GM21381 (cell line): ENCODE data around the gene BCAR3.
"Not testable (repeated sequence)": the region's sequence is repeated elsewhere in the genome, so short reads cannot be mapped to it uniquely, and the experiment has no call there.

Experiments
- ATAC-seq: cut with Tn5 transposase; IDR thresholded peaks from one replicate; pipeline ENCODE4 v1.9.1; 2021; ENCODE audit warnings: mild to moderate bottlenecking, moderate library complexity; ENCODE audit not compliant: unreplicated experiment

BCAR3 gene

DNA sequence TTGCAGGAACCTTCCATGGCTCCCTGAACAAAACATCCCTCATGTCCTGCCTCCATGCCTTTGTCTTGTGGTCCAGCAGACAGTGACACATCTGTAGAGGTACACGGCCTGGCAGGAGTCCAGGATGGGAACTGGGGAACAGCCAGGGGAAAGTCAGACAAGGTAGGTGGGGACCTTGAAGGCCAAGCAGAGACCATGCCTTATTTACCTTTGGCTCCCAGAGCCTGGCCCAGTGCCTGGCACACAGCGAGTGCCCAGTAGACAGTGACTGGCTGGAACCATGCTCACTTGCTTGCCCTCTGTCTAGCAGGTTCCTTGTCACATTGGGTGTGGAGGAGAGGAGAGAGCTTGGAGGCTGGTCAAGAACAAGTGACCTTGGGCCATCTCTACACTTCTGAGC lies 81.0 kb downstream of the BCAR3 start:
- ATAC-seq, result no peak

DNA sequence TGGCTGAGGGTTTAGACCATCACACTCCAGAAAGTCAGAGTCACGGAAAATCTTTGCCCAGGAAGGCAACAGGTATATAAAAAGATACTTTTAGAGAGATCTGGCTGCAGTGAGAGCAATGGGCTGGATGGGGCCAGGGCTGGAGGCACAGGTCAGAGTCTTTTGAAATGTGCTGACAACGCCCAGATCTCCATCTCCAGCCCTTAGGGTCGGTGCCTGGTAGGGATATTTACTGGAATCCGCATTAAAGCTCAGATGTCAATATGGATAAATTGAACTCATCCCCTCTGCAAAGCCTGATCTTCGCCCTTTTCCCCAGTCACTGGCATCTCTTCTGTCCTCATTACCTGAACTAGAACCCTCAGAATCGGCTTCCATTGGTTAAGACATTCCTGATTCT lies 82.2 kb downstream of the BCAR3 start:
- no peak for ATAC-seq

DNA sequence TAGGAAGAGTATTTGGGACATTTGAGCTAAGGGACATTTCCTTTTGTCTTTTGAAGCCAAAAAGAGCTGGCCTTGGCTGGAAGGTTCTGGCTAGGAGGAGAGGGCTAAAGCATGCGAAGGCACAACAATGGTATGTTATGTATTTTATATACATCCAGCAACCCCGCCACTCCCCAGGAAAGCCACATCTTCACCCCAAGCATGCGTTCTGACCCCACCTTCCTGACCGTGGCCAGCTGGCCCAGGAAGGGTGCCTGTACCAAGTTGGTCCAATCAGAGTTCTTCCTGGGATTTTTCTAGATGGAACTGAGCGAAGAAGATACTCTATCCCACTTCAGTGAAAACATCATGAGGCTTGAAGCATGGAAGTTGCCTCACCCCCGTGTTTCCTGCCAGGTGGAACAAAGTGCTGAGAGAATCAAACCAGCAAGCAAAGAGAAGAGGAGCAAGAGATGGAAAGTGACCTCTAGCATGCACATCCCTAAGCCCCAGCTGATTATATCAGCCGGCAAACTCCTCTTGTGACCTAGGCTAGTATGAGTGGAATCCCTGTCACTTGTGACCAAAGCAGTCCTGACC lies 82.7 kb downstream of the BCAR3 start:
- no peak for ATAC-seq

DNA sequence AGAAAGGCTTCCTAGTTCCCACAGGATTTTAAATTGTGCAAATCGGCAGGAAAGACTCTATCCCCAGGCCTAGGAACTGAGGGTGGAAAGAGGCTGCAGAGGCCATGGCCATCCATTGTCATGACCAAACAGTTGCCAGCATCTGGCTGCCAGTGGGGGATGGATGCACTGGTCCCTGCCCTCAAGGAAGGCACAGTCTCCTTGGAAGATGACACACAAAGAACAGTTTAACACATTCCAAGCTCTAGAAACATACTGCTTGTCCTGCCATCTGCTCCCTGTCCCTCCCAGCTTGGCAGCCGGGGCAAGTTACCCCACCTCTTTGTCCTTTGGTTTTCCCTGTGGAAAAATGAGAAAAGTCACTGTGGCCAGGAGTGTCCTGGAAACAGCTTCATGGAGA lies 83.2 kb downstream of the BCAR3 start:
- no peak for ATAC-seq

DNA sequence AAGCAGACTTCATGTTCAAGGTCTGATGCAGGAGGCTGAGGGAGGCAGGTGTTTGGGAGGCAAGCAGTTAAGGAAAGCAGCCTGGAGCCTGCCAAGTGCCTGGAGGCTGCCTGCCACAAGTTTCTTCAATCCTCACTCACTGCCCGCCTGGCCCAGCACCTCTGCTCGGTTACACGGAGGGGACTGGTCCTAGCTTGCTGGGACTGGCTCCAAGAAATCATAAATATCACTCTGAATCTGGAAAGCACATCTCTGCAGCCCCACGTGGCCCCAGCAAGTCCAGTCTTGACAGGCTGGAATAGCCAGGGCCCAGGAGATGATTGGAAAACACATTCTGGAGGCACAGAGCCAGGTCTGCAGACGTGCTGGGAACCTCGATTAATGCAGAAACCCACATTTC lies 83.9 kb downstream of the BCAR3 start:
- no peak for ATAC-seq

DNA sequence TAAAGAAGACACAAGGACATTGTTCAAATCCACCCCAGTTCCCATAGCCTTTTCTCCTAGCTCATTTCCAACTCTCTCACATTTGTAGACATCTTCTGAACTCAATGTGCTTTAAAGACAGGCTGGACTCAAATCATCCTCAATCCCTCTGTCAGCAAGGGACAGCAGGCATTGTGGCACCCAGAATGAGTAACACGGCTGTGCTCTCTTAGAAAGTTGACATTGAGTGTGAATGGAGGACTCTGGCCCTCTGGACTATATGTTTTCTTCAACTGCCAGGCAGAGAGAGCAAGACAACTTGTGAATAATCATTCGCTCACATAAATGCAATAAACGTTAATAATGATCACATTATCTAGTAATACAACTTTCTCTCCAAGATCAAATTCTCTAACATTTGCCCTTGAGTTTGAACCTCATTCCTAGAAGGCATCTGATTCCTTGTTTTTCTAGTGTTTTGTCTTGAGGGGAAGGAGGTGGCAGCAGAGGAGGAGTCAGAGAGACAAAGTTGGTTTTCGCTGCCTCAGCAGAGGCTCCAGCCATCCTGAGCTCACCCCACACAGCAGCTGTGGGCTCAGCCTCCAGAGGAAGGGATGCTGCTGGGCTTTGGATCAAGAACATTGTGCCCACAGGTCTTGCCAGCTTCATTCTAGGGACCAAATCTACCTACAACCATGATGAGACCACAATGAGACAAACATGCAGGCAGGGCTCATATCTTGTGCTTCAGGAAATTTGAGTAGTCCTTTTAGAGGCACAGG lies 85.1 kb downstream of the BCAR3 start:
- no peak for ATAC-seq

DNA sequence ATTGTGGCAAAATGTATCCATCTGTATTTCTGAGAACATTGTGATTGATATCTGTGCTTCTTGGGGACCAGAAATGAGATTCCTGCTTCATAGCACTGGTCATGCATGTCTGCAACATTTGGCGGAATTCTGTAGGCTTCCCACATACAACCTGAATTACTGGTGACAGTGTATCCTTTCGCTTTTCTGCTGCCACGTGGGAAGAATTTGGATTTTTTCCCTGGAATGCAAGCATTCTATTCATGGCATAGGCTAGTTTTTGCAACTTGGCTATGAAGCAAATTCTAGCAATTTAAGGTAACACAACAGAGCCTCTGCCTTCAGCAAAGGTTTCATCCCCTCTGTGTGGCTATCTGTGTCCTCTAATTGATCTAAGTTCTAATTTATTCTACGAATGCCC lies 85.9 kb downstream of the BCAR3 start:
- ATAC-seq, result no peak

DNA sequence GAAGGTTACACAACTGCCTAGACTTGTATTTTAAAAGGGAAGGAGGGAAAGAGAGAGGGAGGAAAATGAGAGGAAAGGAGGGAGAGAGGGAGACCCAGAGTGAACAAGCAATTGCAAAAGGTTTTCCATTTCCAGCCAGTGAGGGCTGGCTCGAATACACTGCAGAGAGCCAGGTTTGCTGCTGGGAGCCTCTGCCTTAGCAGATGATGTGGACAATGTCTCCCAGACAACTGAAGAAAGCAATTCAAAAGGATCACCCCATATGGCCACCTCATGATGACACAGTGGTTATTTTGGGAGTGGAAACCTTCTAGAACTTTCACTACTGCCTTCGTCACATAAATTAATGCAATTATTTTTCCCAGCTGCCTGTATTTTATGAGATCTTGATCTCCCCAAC lies 86.4 kb downstream of the BCAR3 start:
- ATAC-seq, result no peak

DNA sequence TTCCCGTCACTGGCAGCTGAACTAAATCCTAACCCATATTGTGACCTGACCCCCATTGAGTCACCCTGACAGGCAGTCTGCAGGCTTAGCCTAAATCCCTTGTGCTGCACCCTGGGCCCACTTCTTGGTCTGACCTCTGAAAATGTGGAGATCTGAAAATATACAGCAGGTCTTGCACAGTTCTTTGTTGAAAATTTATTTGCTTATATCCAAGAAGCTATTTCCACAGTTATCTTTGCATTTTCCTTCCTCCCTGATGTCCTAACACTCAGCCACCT lies 87.1 kb downstream of the BCAR3 start:
- no peak for ATAC-seq

DNA sequence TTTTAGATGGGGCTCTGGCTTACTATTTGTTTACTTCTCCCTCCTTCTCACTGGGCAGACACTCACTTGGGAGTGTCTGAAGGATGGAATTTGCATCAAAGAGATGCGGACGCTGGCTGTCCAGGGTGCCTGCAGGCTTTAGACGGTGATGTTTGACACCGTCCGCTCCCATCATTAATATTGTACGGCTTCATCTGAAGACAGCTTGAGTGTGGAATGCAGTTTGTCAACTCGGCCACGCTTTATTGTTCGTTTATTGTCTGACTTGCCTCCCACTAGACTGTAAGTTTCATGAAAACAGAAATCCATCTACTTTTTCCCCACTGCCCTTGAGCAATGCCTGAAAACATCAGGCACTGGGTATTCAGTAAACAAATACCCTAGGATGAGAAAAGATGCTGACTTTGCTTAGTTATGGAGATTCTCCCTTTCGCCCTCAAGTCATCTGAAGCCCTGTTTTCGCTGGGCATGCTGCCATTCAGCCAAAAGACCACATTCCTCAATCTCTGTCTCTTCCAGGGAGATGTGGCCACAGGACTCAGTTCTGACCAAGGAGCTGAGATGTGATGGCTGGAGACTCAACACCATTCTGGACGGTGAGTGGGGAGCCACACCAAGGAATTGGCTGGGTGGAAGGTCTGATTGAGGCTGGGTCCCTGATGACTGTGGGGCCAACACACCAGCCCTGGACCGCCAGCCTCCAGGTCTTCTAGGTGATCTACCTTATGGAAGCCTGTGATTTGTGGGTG lies 87.6 kb downstream of the BCAR3 start:
- no peak for ATAC-seq

DNA sequence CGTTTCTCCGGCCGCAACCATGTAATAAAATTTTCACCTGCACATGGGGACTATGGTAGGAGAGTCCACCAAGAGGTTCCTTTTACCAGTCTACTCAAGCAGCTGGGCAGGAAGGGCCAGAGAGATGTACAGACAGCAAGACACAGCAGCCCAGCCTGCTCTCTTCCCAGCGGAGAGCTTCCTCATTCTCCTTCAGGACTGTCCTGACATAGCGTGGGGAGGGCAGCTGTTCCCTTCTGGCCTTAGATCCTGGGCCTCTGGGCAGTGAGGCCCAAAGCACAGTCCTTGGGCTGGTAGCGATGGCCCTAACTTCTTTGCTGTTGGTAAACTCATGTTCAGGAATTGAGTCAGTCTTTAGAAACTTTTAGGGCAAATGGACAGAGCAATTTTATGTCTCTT lies 89.1 kb downstream of the BCAR3 start:
- no peak for ATAC-seq

DNA sequence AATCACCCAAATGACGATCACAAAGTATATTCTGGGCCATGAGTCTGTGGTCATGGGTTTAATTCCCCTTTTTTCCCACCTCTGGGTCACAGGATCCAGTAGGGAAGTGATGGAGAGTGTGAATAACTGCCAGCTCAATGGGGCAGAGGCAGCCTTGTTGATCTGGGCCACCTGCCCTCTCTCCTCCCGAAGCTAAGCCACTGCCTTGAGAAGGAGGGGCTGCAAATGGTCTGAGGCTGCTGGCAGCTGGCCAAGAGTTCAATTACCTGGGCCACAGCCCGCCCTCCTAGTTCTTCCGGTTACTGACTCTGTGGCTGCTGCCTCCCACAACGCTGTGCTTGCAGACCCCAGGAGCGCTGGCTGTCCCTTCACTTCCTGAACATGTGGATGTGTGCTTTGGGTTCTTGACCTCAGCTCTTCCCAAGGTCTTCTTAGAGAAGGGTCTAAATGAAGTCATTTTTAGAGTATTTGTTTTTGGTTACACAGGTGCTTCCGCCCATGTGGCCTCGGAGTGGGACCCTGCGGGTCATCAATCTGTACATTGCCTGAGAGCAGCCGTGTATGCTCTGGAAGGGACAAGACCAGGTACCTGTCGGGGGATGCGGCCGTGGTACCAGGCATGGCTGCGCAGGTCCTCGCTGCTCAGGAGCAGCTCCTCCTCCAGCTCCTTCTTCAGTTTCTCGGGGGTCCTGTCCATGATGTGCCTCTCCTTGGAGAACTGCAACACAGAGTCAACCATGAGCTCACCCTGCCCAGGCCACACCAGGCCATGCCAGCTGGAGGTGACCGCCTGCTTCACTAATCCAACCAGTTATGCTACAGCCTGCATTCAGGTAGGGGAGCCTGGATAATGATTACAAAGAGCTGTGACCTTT lies 89.7 kb downstream of the BCAR3 start:
- ATAC-seq, result peak; percentile 83

DNA sequence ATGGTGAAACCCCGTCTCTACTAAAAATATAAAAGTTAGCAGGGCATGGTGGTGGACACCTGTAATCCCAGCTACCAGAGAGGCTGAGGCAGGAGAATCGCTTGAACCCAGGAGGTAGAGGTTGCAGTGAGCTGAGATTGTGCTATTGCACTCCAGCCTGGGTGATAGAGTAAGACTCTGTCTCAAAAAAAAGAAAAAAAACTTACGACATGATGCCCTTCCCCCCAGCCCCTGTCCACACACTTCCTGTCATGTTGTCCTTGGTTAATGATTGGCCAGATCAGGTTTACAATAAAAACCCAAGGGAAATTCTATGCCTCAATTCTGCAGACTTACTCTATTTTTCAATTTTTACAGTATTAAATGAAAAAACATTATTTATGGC lies 90.4 kb downstream of the BCAR3 start:
- not testable (repeated sequence) for ATAC-seq

DNA sequence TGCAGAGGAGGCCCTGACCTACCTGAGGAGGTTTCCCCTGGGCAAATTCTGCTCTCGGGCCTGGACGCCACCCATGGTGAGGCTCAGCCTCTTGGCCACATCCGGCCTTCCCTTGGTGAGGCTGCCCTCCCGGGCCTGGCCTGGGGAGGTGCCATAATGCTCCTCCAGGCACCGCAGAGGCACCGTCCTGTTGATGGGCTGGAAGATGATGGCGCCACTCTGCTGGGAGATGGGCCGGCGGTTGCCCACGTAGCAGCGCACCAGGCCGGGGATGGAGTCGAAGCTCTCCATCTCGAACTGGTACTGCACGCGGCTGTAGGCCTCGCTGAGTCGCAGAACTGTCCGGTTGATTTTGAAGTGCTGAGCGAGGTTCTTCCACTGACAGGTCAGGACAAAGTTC lies 92.7 kb downstream of the BCAR3 start:
- ATAC-seq, result no peak

DNA sequence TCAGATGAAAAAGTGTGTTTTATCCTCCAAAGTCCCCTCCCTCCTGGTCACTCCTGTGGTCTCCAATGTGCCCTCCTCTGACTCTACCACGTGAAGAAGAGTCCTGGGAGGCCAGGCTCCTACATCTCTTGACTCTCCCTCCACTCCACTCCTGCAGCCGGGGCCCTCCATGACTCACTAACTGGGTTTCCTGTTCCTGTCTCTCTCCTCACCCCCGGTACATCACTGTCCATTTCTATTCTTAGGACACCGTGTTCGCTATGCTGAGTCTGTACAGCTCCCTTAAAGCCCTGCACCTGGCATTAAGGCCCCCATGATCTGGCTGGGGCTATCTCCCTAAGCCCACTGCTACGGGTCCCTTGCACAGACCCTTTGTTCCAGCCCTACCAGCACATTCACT lies 93.4 kb downstream of the BCAR3 start:
- ATAC-seq, result no peak

DNA sequence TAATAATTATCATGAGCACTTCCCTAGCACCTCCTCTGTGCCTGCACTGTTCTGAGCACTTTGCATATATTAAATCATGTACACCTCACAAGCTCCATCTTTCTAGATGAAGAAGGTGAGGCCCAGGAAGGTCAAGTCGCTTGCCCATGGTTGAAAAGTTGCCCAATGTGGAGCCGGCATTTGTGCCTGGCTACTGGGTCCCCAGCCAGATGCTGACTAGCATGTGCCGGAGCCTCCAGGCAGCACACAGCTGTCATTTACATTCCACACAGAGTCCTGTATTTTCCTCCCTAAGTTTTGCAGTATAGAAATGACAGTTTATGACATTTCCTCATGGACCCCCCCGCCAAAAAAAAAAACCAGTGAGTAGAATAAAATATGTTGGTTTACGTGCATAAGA lies 94.3 kb downstream of the BCAR3 start:
- ATAC-seq, result no peak

DNA sequence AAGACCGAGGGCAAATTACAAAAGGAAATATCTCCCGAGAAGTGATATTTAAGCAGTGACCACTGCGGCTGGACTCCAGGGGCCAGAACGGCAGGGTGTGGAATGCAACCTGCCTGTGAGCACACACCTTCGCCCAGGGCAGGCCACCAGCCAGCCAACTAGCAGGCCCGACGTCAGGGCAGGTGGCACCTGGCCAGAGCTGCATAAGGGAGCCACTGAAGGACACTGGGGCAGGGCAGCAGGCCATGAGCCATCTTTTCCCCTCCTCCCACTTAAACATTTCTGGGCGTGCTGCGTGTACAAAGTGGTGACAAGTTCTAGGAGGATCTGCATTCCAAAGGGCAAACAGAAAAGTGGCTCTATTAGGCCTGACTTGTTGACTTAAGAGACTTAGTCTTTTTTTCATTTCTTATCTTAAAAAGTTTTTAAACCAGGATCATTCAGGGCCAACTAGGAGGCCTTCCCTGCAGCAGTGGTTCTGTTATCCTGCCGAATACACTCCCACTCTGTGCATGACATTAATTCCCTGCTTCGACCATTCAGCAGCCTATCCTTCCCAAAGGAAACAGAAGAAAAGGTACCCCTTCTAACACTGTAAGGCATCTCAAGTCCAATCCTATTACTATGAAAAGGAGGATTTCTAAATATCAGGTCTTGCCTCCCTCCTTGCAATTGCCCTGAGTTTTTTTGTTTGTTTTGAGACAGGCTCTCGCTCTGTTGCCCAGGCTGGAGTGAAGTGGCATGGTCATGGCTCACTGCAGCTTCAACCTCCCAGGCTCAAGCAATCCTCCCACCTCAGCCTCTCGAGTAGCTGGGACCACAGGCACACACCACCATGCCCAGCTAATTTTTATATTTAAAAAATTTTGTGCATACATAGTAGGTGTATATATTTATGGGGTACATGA lies 96.3 kb downstream of the BCAR3 start:
- no peak for ATAC-seq

DNA sequence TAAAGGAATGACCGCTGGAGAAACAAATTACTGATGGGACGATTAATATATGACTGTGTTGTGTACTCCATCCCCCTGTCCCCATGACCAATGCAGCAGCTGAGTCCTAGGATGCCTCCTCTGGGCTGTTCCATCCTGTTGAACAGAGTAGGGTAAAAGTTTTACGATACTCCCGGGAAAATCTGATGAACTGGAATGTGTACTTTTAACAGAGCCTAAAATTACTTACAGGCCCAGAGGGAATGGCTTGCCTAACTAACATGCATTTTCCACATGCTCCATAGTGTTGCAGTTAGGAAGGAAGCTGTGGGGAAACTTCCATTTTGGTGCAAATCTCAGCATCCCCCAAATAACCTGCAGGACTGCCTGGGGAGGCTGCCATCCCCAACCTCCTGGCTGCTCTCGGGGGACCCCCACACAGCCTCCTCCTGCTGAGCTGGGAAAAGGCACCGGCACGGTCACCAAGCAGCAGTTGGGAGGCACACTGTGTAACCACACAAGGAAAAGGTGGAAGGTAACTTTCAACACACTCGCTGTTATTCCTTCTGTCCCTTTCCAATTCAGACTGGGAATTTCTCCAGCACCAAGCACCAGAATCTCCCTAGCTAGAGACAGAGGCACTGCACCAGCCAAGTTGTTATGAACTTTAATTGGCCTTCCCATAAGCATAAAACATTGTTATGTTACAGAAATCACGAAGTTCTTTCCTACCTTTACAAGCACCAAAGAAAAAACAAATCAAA lies 97.2 kb downstream of the BCAR3 start:
- ATAC-seq, result no peak

DNA sequence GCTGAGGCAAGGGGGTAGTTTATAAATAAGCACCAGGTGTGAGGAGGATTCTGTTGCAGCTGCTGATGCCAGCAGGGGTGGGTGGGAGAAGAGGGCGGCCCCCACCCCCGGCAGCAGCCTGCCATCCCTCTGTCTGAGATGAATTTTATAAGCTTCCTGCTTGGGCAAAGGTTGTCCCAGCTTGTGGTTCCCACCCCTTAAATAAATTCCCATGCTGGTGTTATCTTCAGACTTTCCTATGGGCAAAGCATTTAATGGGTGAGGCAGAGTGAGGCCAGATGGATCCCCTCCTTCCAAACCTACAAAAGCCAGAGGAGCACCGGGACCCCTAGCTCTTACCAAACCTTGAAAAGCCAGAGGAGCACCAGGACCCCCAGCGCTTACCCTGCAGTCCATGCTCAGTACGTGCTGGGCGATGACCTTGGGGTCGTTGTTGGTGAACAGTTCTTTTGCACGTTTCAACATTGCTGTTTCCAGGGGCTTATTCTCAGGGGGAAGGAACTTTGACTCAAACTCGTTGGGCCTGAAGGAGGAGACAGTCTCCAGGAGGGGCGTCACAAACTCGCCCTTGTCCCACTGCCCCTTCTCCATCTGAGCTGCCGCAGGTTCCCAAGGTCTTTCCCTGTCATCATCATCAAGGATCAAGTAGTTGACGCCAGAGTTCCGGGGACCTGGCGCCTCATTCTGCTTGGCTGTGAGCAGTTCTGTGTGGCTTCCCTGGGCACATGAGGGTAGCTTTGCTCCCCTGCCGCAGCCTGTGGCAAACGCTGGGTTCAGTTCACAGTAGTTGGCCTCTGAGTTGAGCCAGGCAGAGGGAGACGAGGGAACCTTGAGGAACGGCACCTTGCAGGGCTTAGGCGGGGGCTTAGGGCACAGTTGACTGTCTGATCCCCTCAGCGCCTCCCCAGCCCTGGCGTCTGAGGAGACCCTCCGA lies 99.5 kb downstream of the BCAR3 start:
- ATAC-seq, result no peak
